IMR-90 (cell line): ENCODE data around the gene ADGRL3. TPM values are rescaled to one million over a fixed set of nuclear protein-coding genes. Genes with fewer than 3 reads are reported as not detected.
A peak's percentile ranks its signal among the peaks of the same experiment; 100 is the strongest.

Experiments
- ATAC-seq: fragments of 200-7000 bp; cut with Tn5 transposase; 2 replicates; pipeline ENCODE4 v1.9.1; 2020; ENCODE audit warnings: low read depth, mild to moderate bottlenecking, moderate library complexity
- BruUV-seq: library from RNA; stranded (reverse); fragments of 400-500 nt; replicated peaks from 2 replicates; lab custom pipeline; 2021; lab: Mats Ljungman, UMichigan
- CTCF ChIA-PET: fragments of 300-600 bp; formaldehyde crosslinking; extraction: SDS; loops from one replicate; lab custom pipeline; 2021; ENCODE audit warnings: antibody characterized with exemption; lab: Yijun Ruan, JAX
- POLR2A ChIA-PET: fragments of 300-600 bp; sonication (Branson Sonifier 250); formaldehyde crosslinking; loops from one replicate; lab custom pipeline; 2022; ENCODE audit warnings: antibody characterized with exemption; ENCODE audit not compliant: unreplicated experiment; lab: Charles Lee
- DNase-seq: peaks from one replicate; pipeline ENCODE4 v3.0.0; 2013
- H2AFZ ChIP-seq: replicated peaks from 2 replicates; pipeline ENCODE3; 2013; ENCODE audit warnings: low read length, mild to moderate bottlenecking; ENCODE audit not compliant: poor library complexity
- H2AK5ac ChIP-seq: 2 replicates; pipeline ENCODE4 v1.6.1; 2013; ENCODE audit warnings: low read depth, low read length, inconsistent platforms
- H2AK9ac ChIP-seq: replicated peaks from 2 replicates; pipeline ENCODE3; 2013; ENCODE audit warnings: mild to moderate bottlenecking, low read depth, low read length, moderate library complexity; ENCODE audit not compliant: poor library complexity
- H2BK120ac ChIP-seq: 2 replicates; pipeline ENCODE4 v1.6.1; 2013; ENCODE audit warnings: low read depth, low read length, inconsistent platforms
- H2BK15ac ChIP-seq: 3 replicates; pipeline ENCODE4 v1.6.1; 2013; ENCODE audit warnings: low read depth, low read length, inconsistent platforms
- H2BK20ac ChIP-seq: 2 replicates; pipeline ENCODE4 v1.6.1; 2013; ENCODE audit warnings: low read depth, mild to moderate bottlenecking, inconsistent platforms, low read length, moderate library complexity
- H2BK5ac ChIP-seq: 2 replicates; pipeline ENCODE4 v1.6.1; 2013; ENCODE audit warnings: mild to moderate bottlenecking, low read depth, low read length, inconsistent platforms; ENCODE audit not compliant: poor library complexity, severe bottlenecking
- H3K14ac ChIP-seq: replicated peaks from 2 replicates; pipeline ENCODE4 v1.6.1; 2013; ENCODE audit warnings: low read depth, low read length, inconsistent platforms
- H3K18ac ChIP-seq: 2 replicates; pipeline ENCODE4 v1.6.1; 2013; ENCODE audit warnings: low read depth, low read length, control low read depth
- H3K23ac ChIP-seq: 2 replicates; pipeline ENCODE4 v1.6.1; 2013; ENCODE audit warnings: low read depth, low read length, inconsistent platforms
- H3K27ac ChIP-seq: 2 replicates; pipeline ENCODE4 v1.5.1; 2013; ENCODE audit warnings: mild to moderate bottlenecking, control low read depth, low read length; ENCODE audit not compliant: insufficient read depth
- H3K27me3 ChIP-seq: 2 replicates; pipeline ENCODE4 v1.6.1; 2013; ENCODE audit warnings: low read length; ENCODE audit not compliant: control insufficient read depth, insufficient read depth
- H3K36me3 ChIP-seq: 2 replicates; pipeline ENCODE4 v1.6.1; 2013; ENCODE audit warnings: low read length, mixed read lengths; ENCODE audit not compliant: control insufficient read depth, insufficient read depth
- H3K4ac ChIP-seq: 2 replicates; pipeline ENCODE4 v1.6.1; 2013; ENCODE audit warnings: low read depth, low read length, inconsistent platforms
- H3K4me1 ChIP-seq: 2 replicates; pipeline ENCODE4 v1.6.1; 2013; ENCODE audit warnings: low read length, mixed read lengths; ENCODE audit not compliant: control insufficient read depth, insufficient read depth
- H3K4me2 ChIP-seq: 2 replicates; pipeline ENCODE4 v1.6.1; 2013; ENCODE audit warnings: low read depth, mild to moderate bottlenecking, control low read depth, low read length, moderate library complexity
- H3K4me3 ChIP-seq: 2 replicates; pipeline ENCODE4 v1.5.1; 2013; ENCODE audit warnings: low read depth, mild to moderate bottlenecking, control low read depth, low read length, moderate library complexity; ENCODE audit not compliant: insufficient read depth
- H3K56ac ChIP-seq: 2 replicates; pipeline ENCODE4 v1.6.1; 2013; ENCODE audit warnings: low read length, inconsistent platforms; ENCODE audit not compliant: insufficient read depth; ENCODE audit errors: extremely low read depth
- H3K79me1 ChIP-seq, 2 experiments: 2 replicates each; pipeline ENCODE4 v1.6.1; 2013; ENCODE audit warnings: low read length in 2 of 2, inconsistent platforms in 1 of 2, low read depth in 1 of 2
- H3K9ac ChIP-seq: 2 replicates; pipeline ENCODE4 v1.6.1; 2013; ENCODE audit warnings: low read depth, low read length, control low read depth
- H3K9me1 ChIP-seq: 2 replicates; pipeline ENCODE4 v1.6.1; 2013; ENCODE audit warnings: low read length, inconsistent platforms; ENCODE audit not compliant: insufficient read depth
- H3K9me3 ChIP-seq: 2 replicates; pipeline ENCODE4 v1.6.1; 2013; ENCODE audit warnings: low read length; ENCODE audit not compliant: control insufficient read depth, insufficient read depth
- H4K20me1 ChIP-seq: 2 replicates; pipeline ENCODE4 v1.6.1; 2013; ENCODE audit warnings: low read length, inconsistent platforms; ENCODE audit not compliant: insufficient read depth
- H4K5ac ChIP-seq: 2 replicates; pipeline ENCODE4 v1.6.1; 2013; ENCODE audit warnings: mild to moderate bottlenecking, low read depth, low read length, control low read depth
- H4K8ac ChIP-seq, 2 experiments: 2 replicates each; pipeline ENCODE4 v1.6.1; 2013; ENCODE audit warnings: low read depth in 2 of 2, low read length in 2 of 2, control low read depth in 1 of 2, inconsistent platforms in 1 of 2
- H4K91ac ChIP-seq: 2 replicates; pipeline ENCODE4 v1.6.1; 2013; ENCODE audit warnings: low read depth, low read length, inconsistent platforms; ENCODE audit not compliant: insufficient read depth
- MAFK ChIP-seq: IDR thresholded peaks from 2 replicates; pipeline ENCODE4 v1.6.1; 2012; ENCODE audit warnings: low read depth, low read length, improper control_type of control experiment
- MAZ ChIP-seq: IDR thresholded peaks from 2 replicates; pipeline ENCODE4 v1.6.1; 2012; ENCODE audit warnings: low read depth, mild to moderate bottlenecking, low read length, improper control_type of control experiment, moderate library complexity, borderline replicate concordance
- WGBS, 2 experiments: methylation state at CpG; one replicate each; pipeline versions ENCODE4 v1.1.5 to v1.1.7; 2013; ENCODE audit warnings: missing lambda C conversion rate in 2 of 2; ENCODE audit not compliant: insufficient read length in 1 of 2; ENCODE audit errors: extremely low coverage in 2 of 2; 5-methylcytosine and 5-hydroxymethylcytosine counted together
- dilution Hi-C: fragments of 300-500 bp; cut with HindIII; formaldehyde crosslinking; loops from one replicate; pipeline ENCODE4 v1.14.3; 2018; ENCODE audit warnings: low sequenced_read_pairs; ENCODE audit not compliant: unreplicated experiment
- in situ Hi-C: fragments of 300-500 bp; cut with MboI; formaldehyde crosslinking; loops from 3 replicates; pipeline ENCODE4 v1.14.3; 2019; ENCODE audit warnings: low sequenced_read_pairs, inconsistent platforms, mixed read lengths
- intact Hi-C: fragments of 100-400 bp; cut with micrococcal nuclease; formaldehyde crosslinking; loops from 2 replicates; pipeline ENCODE4 v1.10.0; 2022
- polyA plus RNA-seq, 3 experiments: library from polyadenylated mRNA; depleted of rRNA; stranded (reverse); fragments of >200 nt; gene quantifications; 2 replicates each; pipeline ENCODE4 v1.2.3, GENCODE V29; 2012; ENCODE audit warnings: low replicate concordance in 1 of 3
- total RNA-seq: library from RNA; depleted of rRNA; stranded (reverse); fragments of >200 nt; gene quantifications from 2 replicates; pipeline ENCODE4 v1.2.3, GENCODE V29; 2012

The ADGRL3 gene
- total and polyA plus RNA-seq, 2 of the 4 experiments (the other 2 are of a cell fraction), result 0.46 to 2.5 TPM

DNA sequence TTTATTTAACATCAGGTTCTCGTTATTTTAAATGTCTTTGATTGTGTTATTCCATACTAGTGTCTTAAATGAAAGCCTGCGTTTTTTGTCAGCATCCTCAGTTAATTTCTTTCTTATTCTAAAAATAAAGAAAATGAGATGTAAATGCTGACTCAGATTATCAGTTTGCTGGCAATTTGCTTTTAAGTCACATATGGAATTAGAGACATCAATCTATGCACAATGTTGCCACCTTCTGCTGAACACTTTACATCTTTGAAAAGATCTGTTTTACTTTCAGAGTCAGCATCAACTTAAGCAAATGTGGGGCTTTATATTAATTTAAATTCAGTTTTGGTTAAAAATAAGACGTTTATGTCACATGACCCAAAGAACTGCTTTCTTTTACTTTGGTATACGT is 99.2 kb downstream of the ADGRL3 start:
- Histone ChIP-seq H4K5ac (no peak overlapping the region), H3K9ac (no peak overlapping the region), H3K23ac (no peak overlapping the region), H2BK120ac (no peak overlapping the region), H2BK20ac (no peak overlapping the region), H3K79me1 (no peaks in the 10 kb centered on the region), H3K56ac (no peak overlapping the region), H4K8ac (no peak overlapping the region), H2BK15ac (no peak overlapping the region), H3K4me2 (no peak overlapping the region), H3K4ac (no peak overlapping the region), H3K27ac (no peak overlapping the region), H2AK9ac (no peak overlapping the region), H2BK5ac (no peak overlapping the region), H3K9me3 (no peaks in the 10 kb centered on the region), H3K14ac (no peak overlapping the region), H3K4me1 (no peaks in the 10 kb centered on the region), H3K9me1 (no peaks in the 10 kb centered on the region), H3K36me3 (no peaks in the 10 kb centered on the region), H2AFZ (no peak overlapping the region), H4K20me1 (no peaks in the 10 kb centered on the region), H4K91ac (no peak overlapping the region), H3K27me3 (no peaks in the 10 kb centered on the region), H3K18ac (no peak overlapping the region), H2AK5ac (no peak overlapping the region), H3K4me3 (no peak overlapping the region)
- DNase-seq, result no peak
- TF ChIP-seq MAFK (peak; percentile 76), MAZ (no peak)
- in situ Hi-C loops, result no loop called here
- ATAC-seq, result no peak
- ChIA-PET CTCF (no interaction called here), POLR2A (no interaction called here)
- dilution Hi-C loops, result no loop called here
- WGBS, 2 experiments, result no CpG with 5 or more reads among the region's 4 CpGs
- intact Hi-C loops, result no loop called here
- no TSS peak for BruUV-seq
